ENCODE measurements around the gene EVA1C. TPM values are rescaled to one million over a fixed set of nuclear protein-coding genes. Genes with fewer than 3 reads are reported as not detected.

The EVA1C gene
- total RNA-seq, 1 experiment from 2014 or later: 0.98 TPM

DNA sequence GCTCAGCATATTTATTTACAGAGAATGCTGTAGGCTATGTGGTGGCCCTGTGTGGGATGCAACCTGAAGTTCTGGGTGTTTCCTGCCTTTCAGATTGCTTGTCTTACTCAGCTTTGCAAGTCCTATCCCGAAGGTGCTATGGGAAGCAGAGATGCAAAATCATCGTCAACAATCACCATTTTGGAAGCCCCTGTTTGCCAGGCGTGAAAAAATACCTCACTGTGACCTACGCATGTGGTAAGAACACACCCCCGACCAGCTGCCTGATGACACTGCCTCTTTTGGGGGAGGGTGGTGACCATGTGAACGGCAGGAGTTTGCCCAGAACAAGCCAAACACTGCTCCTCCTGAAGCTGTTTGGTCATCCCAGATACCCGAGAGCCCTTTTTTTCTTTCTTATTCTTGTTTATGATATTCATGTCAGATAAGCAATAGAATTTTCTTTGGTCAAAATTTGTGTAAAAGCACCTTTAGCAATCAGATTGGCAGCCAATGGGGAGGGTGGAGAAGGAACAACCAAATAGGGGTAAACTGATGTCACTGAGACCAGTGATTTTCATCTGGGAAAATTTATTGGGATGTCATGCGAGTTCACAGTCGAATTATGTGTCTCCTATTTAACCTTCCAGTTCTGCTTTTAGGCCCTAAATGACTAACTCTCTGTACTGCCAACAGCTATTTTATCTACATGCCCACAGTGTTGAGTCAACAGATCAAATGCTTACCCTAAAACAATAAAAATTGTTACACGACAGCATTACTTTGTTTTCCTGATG is 82.6 kb downstream of the EVA1C start:
- Mint-ChIP-seq H3K4me1 (peaks cover 39 to 48% of the 10 kb centered on the region in 2 experiments), H3K27me3 (ENCODE audit: low read depth) (no peaks in the 10 kb centered on the region), H3K27ac (peak overlapping the region in 1 of 3 experiments; percentile 56; a peak in 2 of 7 replicates), H3K36me3 (ENCODE audit: insufficient read depth in 1 of 3, low read depth in 3 of 3) (peaks cover 0 to 3% (median 0%) of the 10 kb centered on the region in 3 experiments; a peak in 3 of 7 replicates), H3K9me3 (no peaks in the 10 kb centered on the region), H3K4me3 (no peak overlapping the region; a peak in 1 of 5 replicates)
- no peak overlapping the region for H4K8ac ChIP-seq (replicated peaks; ENCODE audit: insufficient read length, low read depth, low read length)
- no peak overlapping the region for H2AK5ac ChIP-seq (ENCODE audit: insufficient read length, low read length)
- no peak overlapping the region for H3T11ph ChIP-seq (ENCODE audit: low read length)
- no peaks in the 10 kb centered on the region for H4K20me1 ChIP-seq (ENCODE audit: control insufficient read depth, insufficient read depth, insufficient read length)
- no peaks in the 10 kb centered on the region for H3K9me3 ChIP-seq (ENCODE audit: control insufficient read depth, low read depth, low read length)
- DNase-seq: no peak
- H3K27me3 ChIP-seq (ENCODE audit: insufficient read depth, low read length): no peaks in the 10 kb centered on the region
- H3K4ac ChIP-seq (ENCODE audit: low read depth, low read length): no peak overlapping the region
- H2BK120ac ChIP-seq (ENCODE audit: low read depth, low read length, poor library complexity, severe bottlenecking): no peak overlapping the region
- H2BK20ac ChIP-seq (ENCODE audit: low read depth, low read length, poor library complexity, severe bottlenecking): no peak overlapping the region
- no CpG with 5 or more reads among the region's 10 CpGs for WGBS (ENCODE audit: extremely low coverage, insufficient read length, low lambda C conversion rate)
- no peak overlapping the region for H3K23ac ChIP-seq (ENCODE audit: insufficient read length, low read depth, low read length)
- no peak overlapping the region for H2BK12ac ChIP-seq (ENCODE audit: insufficient read length, low read depth, low read length)
- no peaks in the 10 kb centered on the region for H3K23me2 ChIP-seq (ENCODE audit: insufficient read length, low read depth, low read length, poor library complexity, severe bottlenecking)
- H2BK15ac ChIP-seq (ENCODE audit: low read depth, low read length): no peak overlapping the region
- H3K4me2 ChIP-seq (ENCODE audit: insufficient read depth, insufficient read length, low read length): no peak overlapping the region
- H2AFZ ChIP-seq (ENCODE audit: low read length): no peak overlapping the region
- no peak overlapping the region for H4K91ac ChIP-seq (ENCODE audit: insufficient read length, low read depth, low read length)
- no peak overlapping the region for H3K27ac ChIP-seq (ENCODE audit: insufficient read length, low read depth, low read length)
- no peak overlapping the region for H2BK5ac ChIP-seq (ENCODE audit: insufficient read length, low read length)
- H4K5ac ChIP-seq (ENCODE audit: insufficient read length, low read depth, low read length): no peak overlapping the region
- no peaks in the 10 kb centered on the region for H3K79me1 ChIP-seq (ENCODE audit: insufficient read depth, low read depth, low read length, poor library complexity, severe bottlenecking)
- H3K79me2 ChIP-seq (ENCODE audit: insufficient read depth, low read length): no peaks in the 10 kb centered on the region
- no peak overlapping the region for H3K14ac ChIP-seq (ENCODE audit: insufficient read depth, low read length)
- peaks cover 18% of the 10 kb centered on the region for H3K4me1 ChIP-seq (ENCODE audit: insufficient read depth, low read length)
- no peak overlapping the region for H3K18ac ChIP-seq (ENCODE audit: insufficient read length, low read depth, low read length)
- TF ChIP-seq, protein P1, sequence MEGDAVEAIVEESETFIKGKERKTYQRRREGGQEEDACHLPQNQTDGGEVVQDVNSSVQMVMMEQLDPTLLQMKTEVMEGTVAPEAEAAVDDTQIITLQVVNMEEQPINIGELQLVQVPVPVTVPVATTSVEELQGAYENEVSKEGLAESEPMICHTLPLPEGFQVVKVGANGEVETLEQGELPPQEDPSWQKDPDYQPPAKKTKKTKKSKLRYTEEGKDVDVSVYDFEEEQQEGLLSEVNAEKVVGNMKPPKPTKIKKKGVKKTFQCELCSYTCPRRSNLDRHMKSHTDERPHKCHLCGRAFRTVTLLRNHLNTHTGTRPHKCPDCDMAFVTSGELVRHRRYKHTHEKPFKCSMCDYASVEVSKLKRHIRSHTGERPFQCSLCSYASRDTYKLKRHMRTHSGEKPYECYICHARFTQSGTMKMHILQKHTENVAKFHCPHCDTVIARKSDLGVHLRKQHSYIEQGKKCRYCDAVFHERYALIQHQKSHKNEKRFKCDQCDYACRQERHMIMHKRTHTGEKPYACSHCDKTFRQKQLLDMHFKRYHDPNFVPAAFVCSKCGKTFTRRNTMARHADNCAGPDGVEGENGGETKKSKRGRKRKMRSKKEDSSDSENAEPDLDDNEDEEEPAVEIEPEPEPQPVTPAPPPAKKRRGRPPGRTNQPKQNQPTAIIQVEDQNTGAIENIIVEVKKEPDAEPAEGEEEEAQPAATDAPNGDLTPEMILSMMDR (conservative IDR thresholded peaks at IDR 0.05): no peak
- no peak overlapping the region for H3K9ac ChIP-seq (ENCODE audit: extremely low read depth, insufficient read length, low read length)
- no peak overlapping the region for H3K56ac ChIP-seq (ENCODE audit: insufficient read length, low read depth, low read length)
